ENCODE data around the gene CHTF8.

GRCh38 chr16:69071036-69071435 lies 61.4 kb downstream of the CHTF8 start:
- TF ChIP-seq, protein P1, sequence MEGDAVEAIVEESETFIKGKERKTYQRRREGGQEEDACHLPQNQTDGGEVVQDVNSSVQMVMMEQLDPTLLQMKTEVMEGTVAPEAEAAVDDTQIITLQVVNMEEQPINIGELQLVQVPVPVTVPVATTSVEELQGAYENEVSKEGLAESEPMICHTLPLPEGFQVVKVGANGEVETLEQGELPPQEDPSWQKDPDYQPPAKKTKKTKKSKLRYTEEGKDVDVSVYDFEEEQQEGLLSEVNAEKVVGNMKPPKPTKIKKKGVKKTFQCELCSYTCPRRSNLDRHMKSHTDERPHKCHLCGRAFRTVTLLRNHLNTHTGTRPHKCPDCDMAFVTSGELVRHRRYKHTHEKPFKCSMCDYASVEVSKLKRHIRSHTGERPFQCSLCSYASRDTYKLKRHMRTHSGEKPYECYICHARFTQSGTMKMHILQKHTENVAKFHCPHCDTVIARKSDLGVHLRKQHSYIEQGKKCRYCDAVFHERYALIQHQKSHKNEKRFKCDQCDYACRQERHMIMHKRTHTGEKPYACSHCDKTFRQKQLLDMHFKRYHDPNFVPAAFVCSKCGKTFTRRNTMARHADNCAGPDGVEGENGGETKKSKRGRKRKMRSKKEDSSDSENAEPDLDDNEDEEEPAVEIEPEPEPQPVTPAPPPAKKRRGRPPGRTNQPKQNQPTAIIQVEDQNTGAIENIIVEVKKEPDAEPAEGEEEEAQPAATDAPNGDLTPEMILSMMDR (conservative IDR thresholded peaks at IDR 0.05; ENCODE audit: low read length): no peak
- no peak for TF ChIP-seq EZH2phosphoT487 (IDR thresholded peaks at IDR 0.05; ENCODE audit: borderline replicate concordance)

Measured in Loucy (cell line).